CD4-positive, CD25-positive, alpha-beta regulatory T cell (primary cell): ENCODE data around the gene STARD8. TPM values are rescaled to one million over a fixed set of nuclear protein-coding genes. Genes with fewer than 3 reads are reported as not detected.

ENCODE experiments used
- ATAC-seq, 2 donors: fragments of 150-1000 bp; cut with Tn5 transposase; one replicate each; pipeline ENCODE4 v1.10.0; 2021; ENCODE audit warnings: low read depth in 2 of 2, moderate number of reproducible peaks in 2 of 2, moderate library complexity in 1 of 2
- DNase-seq, 3 donors: peaks; one replicate each; pipeline versions ENCODE4 v3.0.0 to v3.0.0-alpha.2; 2012 to 2022; ENCODE audit warnings: mixed read lengths in 1 of 3
- H3K27ac ChIP-seq: one replicate; pipeline ENCODE4 v1.7.0; 2013; ENCODE audit warnings: mild to moderate bottlenecking, low read length; ENCODE audit not compliant: insufficient read depth, poor library complexity, severe bottlenecking
- H3K27me3 ChIP-seq: one replicate; pipeline ENCODE4 v1.7.0; 2013; ENCODE audit warnings: low read length; ENCODE audit not compliant: control insufficient read depth, insufficient read depth
- H3K36me3 ChIP-seq: one replicate; pipeline ENCODE4 v1.7.0; 2013; ENCODE audit warnings: mild to moderate bottlenecking, low read length, moderate library complexity; ENCODE audit not compliant: control insufficient read depth, insufficient read depth
- H3K4me1 ChIP-seq: 2 replicates; pipeline ENCODE4 v1.7.0; 2013; ENCODE audit warnings: mild to moderate bottlenecking, low read length; ENCODE audit not compliant: insufficient read depth, control insufficient read depth, poor library complexity, severe bottlenecking
- H3K4me3 ChIP-seq: one replicate; pipeline ENCODE4 v1.7.0; 2013; ENCODE audit warnings: low read depth, mild to moderate bottlenecking, low read length, moderate library complexity
- H3K9me3 ChIP-seq, 2 experiments: 1 replicate in 1 of 2; 2 replicates in 1 of 2; pipeline ENCODE4 v1.7.0; 2013; ENCODE audit warnings: low read length in 2 of 2, mild to moderate bottlenecking in 1 of 2, moderate library complexity in 1 of 2; ENCODE audit not compliant: control insufficient read depth in 2 of 2
- H3K27ac Mint-ChIP-seq, 3 donors: one replicate each; pipeline ENCODE4 v1.8.0; 2020 to 2022; ENCODE audit warnings: mild to moderate bottlenecking in 3 of 3, mixed read lengths in 3 of 3, moderate library complexity in 2 of 3
- H3K27me3 Mint-ChIP-seq: one replicate; pipeline ENCODE4 v1.8.0; 2022; ENCODE audit warnings: mild to moderate bottlenecking, mixed read lengths
- H3K36me3 Mint-ChIP-seq: one replicate; pipeline ENCODE4 v1.8.0; 2020; ENCODE audit warnings: mixed read lengths
- H3K4me1 Mint-ChIP-seq, 4 donors: one replicate each; pipeline ENCODE4 v1.8.0; 2020 to 2022; ENCODE audit warnings: mixed read lengths in 4 of 4, mild to moderate bottlenecking in 1 of 4
- H3K4me3 Mint-ChIP-seq, 4 donors: one replicate each; pipeline ENCODE4 v1.8.0; 2020 to 2022; ENCODE audit warnings: mild to moderate bottlenecking in 4 of 4, mixed read lengths in 4 of 4, moderate library complexity in 3 of 4
- H3K9me3 Mint-ChIP-seq, 7 donors: one replicate each; pipeline ENCODE4 v1.8.0; 2020 to 2022; ENCODE audit warnings: mixed read lengths in 7 of 7, mild to moderate bottlenecking in 3 of 7, moderate library complexity in 2 of 7
- polyA plus RNA-seq, 4 donors: library from polyadenylated mRNA; unstranded; fragments of 300-500 nt; fragmentation: Illumina TruSeq; gene quantifications; one replicate each; pipeline ENCODE4 v1.2.3, GENCODE V29; 2021
- total RNA-seq: library from RNA; stranded (reverse); gene quantifications from one replicate; pipeline ENCODE4 v1.2.3, GENCODE V29; 2022

The STARD8 gene
- total and polyA plus RNA-seq, 5 donors from 2014 or later: 0.21 to 0.57 TPM; not detected in 3

DNA sequence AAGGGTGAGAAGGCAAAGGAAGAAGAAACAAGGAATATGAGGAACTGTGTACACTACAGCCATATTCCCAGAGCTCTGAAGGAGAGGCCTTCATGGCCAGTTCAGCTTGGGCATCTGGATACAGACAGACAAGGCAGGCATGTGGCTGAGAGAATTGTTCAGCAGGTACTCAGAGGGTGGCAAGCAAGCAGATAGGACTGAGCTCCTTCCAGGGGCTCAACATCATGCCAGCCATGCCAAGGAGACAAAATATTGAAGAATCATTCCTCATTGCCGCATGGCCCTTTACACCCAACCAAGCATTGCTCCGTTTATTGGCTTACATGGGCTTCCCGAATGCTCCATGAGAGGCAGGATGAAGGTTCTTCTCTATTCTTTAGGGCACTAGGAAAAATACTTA, 102.8 kb downstream of the STARD8 start:
- DNase-seq: no peak

DNA sequence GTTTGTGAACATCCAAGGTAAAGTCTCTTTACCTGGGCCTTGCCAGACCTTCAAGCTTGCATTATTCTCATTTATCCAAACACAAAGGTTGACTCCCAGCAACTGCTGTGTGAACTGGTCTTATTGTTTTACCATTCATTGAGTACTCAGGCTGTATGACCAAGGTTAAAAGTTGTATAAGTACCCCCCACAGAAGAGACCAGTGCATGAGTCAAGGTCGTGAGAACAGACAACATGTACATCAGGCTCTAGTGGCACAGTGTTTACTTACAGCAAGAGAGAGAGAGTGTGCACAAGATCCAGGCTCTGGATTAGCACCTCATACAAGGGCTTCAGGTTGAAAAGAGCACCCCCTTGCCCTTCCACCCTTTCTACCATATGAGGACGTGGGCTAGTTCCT, 103.9 kb downstream of the STARD8 start:
- no peak overlapping the region for H3K27ac ChIP-seq
- H3K36me3 Mint-ChIP-seq: no peaks in the 10 kb centered on the region
- no peaks in the 10 kb centered on the region for H3K27me3 ChIP-seq
- no peak overlapping the region for H3K4me3 Mint-ChIP-seq
- H3K4me1 Mint-ChIP-seq: no peaks in the 10 kb centered on the region
- H3K9me3 ChIP-seq: no peaks in the 10 kb centered on the region
- no peak overlapping the region for H3K27ac Mint-ChIP-seq
- DNase-seq (no peak), ATAC-seq (no peak)
- peaks cover 0 to 4% (median 0%) of the 10 kb centered on the region in 7 donors for H3K9me3 Mint-ChIP-seq
- no peaks in the 10 kb centered on the region for H3K27me3 Mint-ChIP-seq
- H3K4me1 ChIP-seq: no peaks in the 10 kb centered on the region
- H3K4me3 ChIP-seq: no peak overlapping the region
- no peaks in the 10 kb centered on the region for H3K36me3 ChIP-seq

More for the DNA sequence above, 102.8 kb downstream of the STARD8 start:
- no peaks in the 10 kb centered on the region for H3K36me3 ChIP-seq
- Mint-ChIP-seq H3K9me3 (peaks cover 0 to 4% (median 0%) of the 10 kb centered on the region in 7 donors), H3K27ac (no peak overlapping the region), H3K4me1 (no peaks in the 10 kb centered on the region), H3K27me3 (no peaks in the 10 kb centered on the region), H3K4me3 (no peak overlapping the region), H3K36me3 (no peaks in the 10 kb centered on the region)
- no peaks in the 10 kb centered on the region for H3K9me3 ChIP-seq
- no peak overlapping the region for H3K4me3 ChIP-seq
- no peak overlapping the region for H3K27ac ChIP-seq
- no peaks in the 10 kb centered on the region for H3K27me3 ChIP-seq
- H3K4me1 ChIP-seq: no peaks in the 10 kb centered on the region
- no peak for ATAC-seq

DNA sequence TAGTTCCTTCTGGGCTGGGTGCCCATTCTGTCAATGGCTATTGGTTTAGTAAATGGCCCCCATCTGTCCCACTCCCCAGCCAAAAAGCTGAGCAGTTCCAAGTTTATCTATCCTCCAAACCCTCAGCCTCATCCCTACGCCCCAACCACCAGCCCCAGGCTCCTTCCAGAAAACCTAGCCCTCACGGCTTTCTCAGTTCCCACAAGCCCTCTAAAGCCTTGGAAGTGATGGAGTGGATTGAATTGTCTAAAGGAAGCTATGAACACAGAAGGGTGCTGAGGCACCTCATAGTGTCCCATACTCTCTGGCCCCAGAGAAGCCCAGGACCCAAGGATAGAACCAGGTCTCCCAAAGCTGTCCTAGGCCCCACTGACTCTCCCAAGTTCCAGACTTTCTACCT, 105.8 kb downstream of the STARD8 start:
- H3K27me3 ChIP-seq: no peaks in the 10 kb centered on the region
- H3K4me3 Mint-ChIP-seq: no peak overlapping the region
- no peaks in the 10 kb centered on the region for H3K36me3 ChIP-seq
- peaks cover 0 to 3% (median 0%) of the 10 kb centered on the region in 7 donors for H3K9me3 Mint-ChIP-seq
- DNase-seq (no peak), ATAC-seq (no peak)
- no peak overlapping the region for H3K27ac Mint-ChIP-seq
- no peaks in the 10 kb centered on the region for H3K4me1 Mint-ChIP-seq
- no peak overlapping the region for H3K4me3 ChIP-seq
- no peaks in the 10 kb centered on the region for H3K27me3 Mint-ChIP-seq
- H3K27ac ChIP-seq: no peak overlapping the region
- no peaks in the 10 kb centered on the region for H3K4me1 ChIP-seq
- H3K9me3 ChIP-seq: no peaks in the 10 kb centered on the region
- no peaks in the 10 kb centered on the region for H3K36me3 Mint-ChIP-seq

DNA sequence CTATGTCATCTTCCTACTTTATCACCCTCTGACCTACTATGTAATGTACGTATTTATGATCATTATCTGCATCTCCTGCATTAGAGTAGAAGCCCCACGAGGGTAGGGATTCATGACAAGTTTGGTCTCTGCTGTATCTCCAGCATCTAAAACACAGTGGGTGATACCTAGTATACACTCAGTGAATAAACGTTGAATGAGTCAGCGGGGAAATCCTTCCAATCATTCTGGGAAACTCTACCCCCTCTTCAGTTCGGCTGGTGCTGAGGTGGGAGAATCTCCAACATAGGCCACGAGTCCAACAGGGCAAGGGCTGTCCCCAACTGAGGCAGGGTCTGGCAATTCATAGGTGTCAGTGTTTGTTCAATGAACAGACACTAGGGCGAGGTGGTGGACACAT, 106.9 kb downstream of the STARD8 start:
- Histone ChIP-seq H3K27me3 (no peaks in the 10 kb centered on the region), H3K27ac (no peak overlapping the region), H3K4me3 (no peak overlapping the region), H3K36me3 (no peaks in the 10 kb centered on the region), H3K9me3 (no peaks in the 10 kb centered on the region), H3K4me1 (no peaks in the 10 kb centered on the region)
- DNase-seq: no peak
- no peak overlapping the region for H3K27ac Mint-ChIP-seq
- H3K27me3 Mint-ChIP-seq: no peaks in the 10 kb centered on the region
- no peak for ATAC-seq
- no peak overlapping the region for H3K4me3 Mint-ChIP-seq
- H3K4me1 Mint-ChIP-seq: no peaks in the 10 kb centered on the region
- H3K9me3 Mint-ChIP-seq: peaks cover 0 to 3% (median 0%) of the 10 kb centered on the region in 7 donors
- H3K36me3 Mint-ChIP-seq: no peaks in the 10 kb centered on the region

DNA sequence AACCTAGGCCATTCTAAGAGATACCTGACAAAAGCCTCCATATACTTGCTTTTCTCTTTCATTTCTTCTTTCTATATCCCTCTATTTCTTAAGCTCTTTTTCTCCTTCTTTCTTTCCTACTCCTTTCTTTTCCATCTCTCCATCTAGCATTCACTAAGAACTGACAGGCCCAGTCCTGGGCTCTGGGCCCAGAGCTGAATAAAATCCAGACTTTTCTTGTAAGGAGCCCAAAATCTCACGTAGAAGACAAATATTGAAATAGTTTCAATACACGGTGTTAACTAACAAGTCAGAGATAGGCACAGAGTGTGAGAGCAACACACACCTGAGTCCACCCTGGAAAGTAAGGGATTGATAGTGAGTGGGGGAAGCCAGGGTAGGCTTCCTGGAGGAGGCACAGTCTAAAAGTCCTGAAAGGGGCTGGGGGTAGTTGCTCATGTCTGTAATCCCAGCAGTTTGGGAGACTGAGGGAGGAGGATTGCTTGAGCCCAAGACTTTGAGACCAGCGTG, 108.2 kb downstream of the STARD8 start:
- H3K27ac ChIP-seq: no peak overlapping the region
- no peaks in the 10 kb centered on the region for H3K4me1 Mint-ChIP-seq
- H3K4me1 ChIP-seq: no peaks in the 10 kb centered on the region
- H3K36me3 ChIP-seq: no peaks in the 10 kb centered on the region
- peaks cover 4% of the 10 kb centered on the region for H3K27me3 Mint-ChIP-seq
- H3K9me3 Mint-ChIP-seq: peaks cover 0 to 3% (median 0%) of the 10 kb centered on the region in 7 donors
- no peaks in the 10 kb centered on the region for H3K36me3 Mint-ChIP-seq
- ATAC-seq (no peak), DNase-seq (no peak)
- no peak overlapping the region for H3K4me3 Mint-ChIP-seq
- no peak overlapping the region for H3K4me3 ChIP-seq
- H3K9me3 ChIP-seq: no peaks in the 10 kb centered on the region
- H3K27ac Mint-ChIP-seq: peak overlapping the region in 1 of 3 donors; percentile 28
- no peaks in the 10 kb centered on the region for H3K27me3 ChIP-seq

DNA sequence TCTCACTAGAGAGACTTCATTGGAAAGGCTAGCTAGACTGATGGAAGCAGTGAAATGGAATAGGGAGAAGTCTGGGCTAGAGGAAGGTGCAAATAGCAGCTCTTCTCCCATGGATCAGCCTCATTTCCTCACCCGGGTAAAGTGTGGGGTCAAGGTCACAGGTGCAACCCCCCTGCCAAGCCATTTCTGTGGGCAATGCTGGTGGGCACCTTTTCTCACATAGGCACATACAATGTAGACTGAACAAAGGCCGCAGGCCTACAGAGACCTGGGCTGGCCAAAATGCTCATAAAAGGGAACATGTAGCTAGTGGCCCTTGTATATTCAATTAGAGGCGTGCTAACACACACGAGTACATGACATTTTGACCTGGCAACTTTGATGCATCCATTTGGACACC, 109.9 kb downstream of the STARD8 start:
- no peak overlapping the region for H3K4me3 ChIP-seq
- H3K36me3 ChIP-seq: no peaks in the 10 kb centered on the region
- H3K27me3 ChIP-seq: no peaks in the 10 kb centered on the region
- H3K27ac ChIP-seq: no peak overlapping the region
- no peaks in the 10 kb centered on the region for H3K36me3 Mint-ChIP-seq
- H3K27ac Mint-ChIP-seq: no peak overlapping the region
- no peak for DNase-seq
- H3K4me1 Mint-ChIP-seq: no peaks in the 10 kb centered on the region
- no peaks in the 10 kb centered on the region for H3K4me1 ChIP-seq
- H3K27me3 Mint-ChIP-seq: peaks cover 4% of the 10 kb centered on the region
- H3K4me3 Mint-ChIP-seq: no peak overlapping the region
- no peak for ATAC-seq
- no peaks in the 10 kb centered on the region for H3K9me3 ChIP-seq
- peaks cover 0 to 3% (median 0%) of the 10 kb centered on the region in 7 donors for H3K9me3 Mint-ChIP-seq

DNA sequence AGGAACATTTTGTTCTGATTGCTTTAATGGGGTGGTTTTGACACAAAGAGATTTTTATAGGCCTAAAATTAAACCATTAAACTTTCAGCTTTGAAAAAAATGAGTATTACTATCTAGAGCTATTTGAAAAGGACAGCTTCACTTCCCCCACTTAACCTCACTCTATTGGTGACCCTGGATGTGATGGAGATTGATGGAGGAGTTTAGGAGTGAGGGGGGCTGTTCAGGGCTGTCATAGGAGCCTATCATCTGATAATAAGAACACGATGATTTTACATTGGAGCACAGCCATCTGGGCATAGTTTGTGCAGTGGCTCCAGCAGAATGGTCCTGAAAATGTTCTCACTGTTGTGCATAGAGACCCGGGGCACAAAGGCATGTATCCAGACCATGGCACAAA, 110.3 kb downstream of the STARD8 start:
- H3K27ac Mint-ChIP-seq: no peak overlapping the region

DNA sequence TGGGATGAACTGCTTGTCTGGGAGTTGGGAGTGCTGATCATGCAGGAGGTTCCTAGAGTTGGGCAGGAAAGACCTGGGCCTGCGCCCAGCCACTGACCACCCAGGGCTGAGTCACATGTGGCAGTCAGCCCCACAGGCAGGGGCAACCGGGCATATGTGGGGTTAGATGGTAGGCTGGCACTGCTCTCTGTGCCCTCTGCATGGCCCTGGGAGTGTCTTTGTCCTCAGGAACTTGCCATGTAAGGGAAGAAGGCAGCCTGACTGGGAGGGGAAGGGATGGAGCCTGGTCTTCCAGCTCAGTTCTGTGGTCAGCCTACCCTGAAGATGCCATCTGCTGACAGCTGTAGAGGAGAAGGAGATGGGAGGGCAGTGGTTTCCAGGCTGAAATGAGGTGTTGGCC, 111.2 kb downstream of the STARD8 start:
- no peaks in the 10 kb centered on the region for H3K4me1 Mint-ChIP-seq
- peaks cover 4% of the 10 kb centered on the region for H3K27me3 Mint-ChIP-seq
- no peak for ATAC-seq
- peaks cover 0 to 3% (median 0%) of the 10 kb centered on the region in 7 donors for H3K9me3 Mint-ChIP-seq
- no peaks in the 10 kb centered on the region for H3K4me1 ChIP-seq
- no peaks in the 10 kb centered on the region for H3K36me3 Mint-ChIP-seq
- H3K4me3 ChIP-seq: no peak overlapping the region
- H3K27ac ChIP-seq: no peak overlapping the region
- DNase-seq: no peak
- H3K9me3 ChIP-seq: no peaks in the 10 kb centered on the region
- no peaks in the 10 kb centered on the region for H3K27me3 ChIP-seq
- no peak overlapping the region for H3K4me3 Mint-ChIP-seq
- H3K27ac Mint-ChIP-seq: no peak overlapping the region
- H3K36me3 ChIP-seq: no peaks in the 10 kb centered on the region

More for the DNA sequence above, 110.3 kb downstream of the STARD8 start:
- DNase-seq (no peak), ATAC-seq (no peak)
- Mint-ChIP-seq H3K4me1 (no peaks in the 10 kb centered on the region), H3K9me3 (peaks cover 0 to 3% (median 0%) of the 10 kb centered on the region in 7 donors), H3K36me3 (no peaks in the 10 kb centered on the region), H3K4me3 (no peak overlapping the region), H3K27me3 (peaks cover 4% of the 10 kb centered on the region)
- H3K27me3 ChIP-seq: no peaks in the 10 kb centered on the region
- no peaks in the 10 kb centered on the region for H3K4me1 ChIP-seq
- H3K36me3 ChIP-seq: no peaks in the 10 kb centered on the region
- no peaks in the 10 kb centered on the region for H3K9me3 ChIP-seq
- H3K4me3 ChIP-seq: no peak overlapping the region
- H3K27ac ChIP-seq: no peak overlapping the region
